Measurements from ENCODE around the gene KNTC1. TPM values are rescaled to one million over a fixed set of nuclear protein-coding genes. Genes with fewer than 3 reads are reported as not detected.

KNTC1 gene
- total RNA-seq, 2 experiments from 2014 or later, result 170 to 195 TPM

- H4K20me1 ChIP-seq (ENCODE audit: insufficient read depth, low read length), result peaks cover 41% of the 10 kb centered on the region
- CTCF ChIA-PET (ENCODE audit: unreplicated experiment), result no interaction called here
Observed at GRCh38 chr12:122517877-122518276, 9.2 kb upstream of the KNTC1 start.

DNA sequence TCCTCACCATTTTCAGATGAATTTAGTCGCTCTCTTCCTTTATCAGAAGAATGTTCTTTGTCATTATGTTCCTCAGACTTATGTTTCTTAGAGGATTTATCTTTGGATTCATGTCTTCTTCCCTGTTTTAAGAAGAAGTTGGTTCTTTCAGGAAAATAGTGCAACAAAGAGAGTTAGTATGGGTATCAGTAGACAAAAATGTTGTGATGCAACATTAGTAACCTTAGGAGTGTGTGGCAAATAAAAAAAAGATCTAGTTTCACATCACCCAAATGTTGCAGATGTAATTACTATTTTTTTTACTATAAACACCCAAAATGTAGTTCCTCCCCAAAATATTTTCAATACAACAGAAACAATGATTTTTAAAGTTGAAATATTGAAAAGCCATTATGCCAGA, 8.1 kb upstream of the KNTC1 start:
- H4K20me1 ChIP-seq (ENCODE audit: insufficient read depth, low read length), result peaks cover 51% of the 10 kb centered on the region

More at GRCh38 chr12:122517877-122518276, 9.2 kb upstream of the KNTC1 start:
- BruUV-seq (replicated peaks), result no TSS peak
- Histone ChIP-seq H2AFZ (ENCODE audit: low read length) (no peak overlapping the region), H3K79me2 (ENCODE audit: insufficient read depth, low read depth, low read length) (peaks cover 91% of the 10 kb centered on the region), H3K4me1 (ENCODE audit: insufficient read depth, low read length, poor library complexity, severe bottlenecking) (peaks cover 17% of the 10 kb centered on the region), H3K4me2 (ENCODE audit: low read length) (no peak overlapping the region), H3K27ac (ENCODE audit: low read depth, low read length, poor library complexity, severe bottlenecking) (no peak overlapping the region), H3K4me3 (ENCODE audit: low read depth, low read length, poor library complexity, severe bottlenecking) (no peak overlapping the region), H3K9me2 (ENCODE audit: insufficient read depth, low read length) (no peaks in the 10 kb centered on the region), H3K9me3 (ENCODE audit: low read length) (no peaks in the 10 kb centered on the region), H3K36me3 (ENCODE audit: insufficient read depth, low read length) (peaks cover 99% of the 10 kb centered on the region)
- intact Hi-C loops (cut with micrococcal nuclease; ENCODE audit: unreplicated experiment), result no loop called here
- TF ChIP-seq EZH2phosphoT487 (IDR thresholded peaks at IDR 0.05; ENCODE audit: borderline replicate concordance, low read depth, low read length), result no peak
- no peak for TF ChIP-seq CTCF (conservative IDR thresholded peaks at IDR 0.05; ENCODE audit: low read length)
- POLR2A ChIA-PET, result interaction anchor here (0.6 to 1.0 kb wide), 3 partner anchors 9 to 20 kb away, joined by 3 read pairs; partner anchors contain the start of genes KNTC1, RSRC2 and ZCCHC8
- no peak for DNase-seq (ENCODE audit: low spot score)

More for the DNA sequence above, 8.1 kb upstream of the KNTC1 start:
- Histone ChIP-seq H3K9me3 (ENCODE audit: low read length) (no peaks in the 10 kb centered on the region), H3K9me2 (ENCODE audit: insufficient read depth, low read length) (no peaks in the 10 kb centered on the region), H3K79me2 (ENCODE audit: insufficient read depth, low read depth, low read length) (peaks cover 91% of the 10 kb centered on the region), H3K27ac (ENCODE audit: low read depth, low read length, poor library complexity, severe bottlenecking) (no peak overlapping the region), H3K36me3 (ENCODE audit: insufficient read depth, low read length) (peaks cover 100% of the 10 kb centered on the region), H3K4me3 (ENCODE audit: low read depth, low read length, poor library complexity, severe bottlenecking) (no peak overlapping the region), H3K4me2 (ENCODE audit: low read length) (no peak overlapping the region), H3K4me1 (ENCODE audit: insufficient read depth, low read length, poor library complexity, severe bottlenecking) (peaks cover 27% of the 10 kb centered on the region), H2AFZ (ENCODE audit: low read length) (no peak overlapping the region)
- POLR2A ChIA-PET, result interaction anchor here (0.5 to 1.4 kb wide), 3 partner anchors 20 to 119 kb away, joined by 3 to 6 read pairs (median 3); no protein-coding TSS in a partner anchor
- TF ChIP-seq EZH2phosphoT487 (IDR thresholded peaks at IDR 0.05; ENCODE audit: borderline replicate concordance, low read depth, low read length) (no peak), CTCF (conservative IDR thresholded peaks at IDR 0.05; ENCODE audit: low read length) (no peak)
- BruUV-seq (replicated peaks), result no TSS peak
- DNase-seq (ENCODE audit: low spot score), result no peak
- CTCF ChIA-PET (ENCODE audit: unreplicated experiment), result no interaction called here
- intact Hi-C loops (cut with micrococcal nuclease; ENCODE audit: unreplicated experiment), result no loop called here
